Activated T-cell treated with anti-CD3 and anti-CD28 coated beads, Interleukin-2, amount 50 U/mL, for 48 hours (primary cell): ENCODE measurements around the gene CAMTA1.
A peak's percentile ranks its signal among the peaks of the same experiment; 100 is the strongest.
"Not testable (repeated sequence)": the region's sequence is repeated elsewhere in the genome, so short reads cannot be mapped to it uniquely, and the experiment has no call there.

ENCODE experiments used
- DNase-seq, 2 experiments: peaks; one replicate each; pipeline ENCODE4 v3.0.0-alpha.2; 2020

The CAMTA1 gene

GRCh38 chr1:7783826-7784491 is 998.7 kb downstream of the CAMTA1 start, which contains the start of gene PER3:
PER3 (plus strand) TSS chr1:7784291; CDS start chr1:7784878, 587 bp downstream.
- DNase-seq: peak; percentile 91 to 93

GRCh38 chr1:7784492-7785071 is 999.3 kb downstream of the CAMTA1 start:
- DNase-seq: no peak

- no peak for DNase-seq
Observed at GRCh38 chr1:7785108-7785507, 999.9 kb downstream of the CAMTA1 start.

- no peak for DNase-seq
Observed at GRCh38 chr1:7786795-7787194, 1001.5 kb downstream of the CAMTA1 start.

- no peak for DNase-seq
Observed at GRCh38 chr1:7789828-7790227, 1004.6 kb downstream of the CAMTA1 start.

- not testable (repeated sequence) for DNase-seq
Observed at GRCh38 chr1:7791027-7791426, 1005.8 kb downstream of the CAMTA1 start.

- DNase-seq: no peak
Observed at GRCh38 chr1:7795406-7795805, 1010.2 kb downstream of the CAMTA1 start.

- no peak for DNase-seq
Observed at GRCh38 chr1:7805460-7805859, 1020.2 kb downstream of the CAMTA1 start.

GRCh38 chr1:7808253-7808844 is 1023.1 kb downstream of the CAMTA1 start:
- no peak for DNase-seq

- no peak for DNase-seq
Observed at GRCh38 chr1:7809742-7810141, 1024.5 kb downstream of the CAMTA1 start.

GRCh38 chr1:7810395-7810794 is 1025.1 kb downstream of the CAMTA1 start:
- DNase-seq: peak; percentile 52 to 70

- DNase-seq: no peak
Observed at GRCh38 chr1:7811476-7811875, 1026.2 kb downstream of the CAMTA1 start.

GRCh38 chr1:7813677-7814373 is 1028.6 kb downstream of the CAMTA1 start:
- DNase-seq: no peak
